Measurements from ENCODE around the gene ACAA2. TPM values are rescaled to one million over a fixed set of nuclear protein-coding genes. Genes with fewer than 3 reads are reported as not detected.

ACAA2 gene
- total and polyA plus RNA-seq, 2 of the 8 experiments (the other 6 are each of a cell fraction or from before 2014, with no cell fraction given) = 63.4 to 151 TPM

GRCh38 chr18:49744376-49745008 is 68.8 kb downstream of the ACAA2 start:
- H4K91ac ChIP-seq (replicated peaks; ENCODE audit: insufficient read length, low read length) = no peak overlapping the region
- H2AK5ac ChIP-seq (ENCODE audit: low read depth, low read length) = 0 out of 2 replicates have a peak overlapping the region, but pooled peaks have one; percentile 42
- no peak overlapping the region for H3K4ac ChIP-seq (replicated peaks; ENCODE audit: insufficient read length, low read depth, low read length)
- H3K56ac ChIP-seq (replicated peaks; ENCODE audit: insufficient read length, low read depth, low read length) = no peak overlapping the region
- no peak overlapping the region for H4K5ac ChIP-seq (ENCODE audit: insufficient read length, low read depth, low read length)
- no peak overlapping the region for H3K23ac ChIP-seq (ENCODE audit: insufficient read length)
- no peaks in the 10 kb centered on the region for H3K79me2 ChIP-seq (ENCODE audit: control insufficient read depth in 1 of 2, insufficient read depth in 2 of 2, low read length in 2 of 2)
- no peak overlapping the region for H3K4me2 ChIP-seq (ENCODE audit: insufficient read depth in 1 of 2, low read depth in 2 of 2, low read length in 2 of 2)
- 89% methylated on average over 7 of the region's 8 CpGs; no CpG with 5 or more reads in 1 of the 2 experiments for WGBS, 2 experiments (ENCODE audit: extremely low coverage in 1 of 2, insufficient coverage in 1 of 2, insufficient read length in 1 of 2, insufficient replicate concordance in 2 of 2, low coverage in 1 of 2, low lambda C conversion rate in 2 of 2, missing lambda C conversion rate in 1 of 2)
- no peak overlapping the region for H2BK20ac ChIP-seq (ENCODE audit: low read length)
- H3K4me1 ChIP-seq (replicated peaks in 1 of 4; ENCODE audit: control insufficient read depth in 3 of 4, insufficient read depth in 4 of 4, low read length in 3 of 4) = no peaks in the 10 kb centered on the region
- H3K4me3 ChIP-seq (ENCODE audit: extremely low read depth in 1 of 4, insufficient read depth in 2 of 4, low read depth in 3 of 4, low read length in 4 of 4) = no peak overlapping the region
- ChIA-PET CTCF (ENCODE audit: partially characterized antibody) (interaction anchor here (1.1 to 2.7 kb wide), 2 partner anchors 14 to 16 kb away, joined by 3 to 15 read pairs; no protein-coding TSS in a partner anchor), POLR2A (ENCODE audit: partially characterized antibody) (interaction anchor here (0.6 kb wide), 1 partner anchor 260 kb away, joined by 3 read pairs; no protein-coding TSS in a partner anchor)
- DNase-seq (ENCODE audit: low read depth in 1 of 2, low spot score in 2 of 2) (no peak), FAIRE-seq (no peak)
- H3K27ac ChIP-seq (ENCODE audit: low read depth, low read length) = no peak overlapping the region
- H3K9me3 ChIP-seq (ENCODE audit: insufficient read depth in 2 of 2, low read depth in 1 of 2, low read length in 1 of 2) = no peaks in the 10 kb centered on the region
- H3K18ac ChIP-seq (ENCODE audit: extremely low read depth, low read length) = no peak overlapping the region
- H3K14ac ChIP-seq (ENCODE audit: insufficient read length) = no peak overlapping the region
- H3K23me2 ChIP-seq (ENCODE audit: low read depth, low read length) = no peaks in the 10 kb centered on the region
- H2AFZ ChIP-seq (ENCODE audit: low read length) = no peak overlapping the region
- no peak overlapping the region for H2BK12ac ChIP-seq (ENCODE audit: low read depth, low read length)
- H4K20me1 ChIP-seq (replicated peaks in 1 of 2; ENCODE audit: control insufficient read depth in 1 of 2, insufficient read depth in 2 of 2, low read length in 2 of 2) = no peaks in the 10 kb centered on the region
- no peak overlapping the region for H3K9ac ChIP-seq (replicated peaks in 1 of 4; ENCODE audit: extremely low read depth in 1 of 4, low read depth in 3 of 4, low read length in 3 of 4)
- no peak overlapping the region for H4K8ac ChIP-seq (ENCODE audit: extremely low read depth, insufficient read depth, low read length)
- H3K36me3 ChIP-seq (ENCODE audit: control insufficient read depth in 2 of 4, insufficient read depth in 4 of 4, low read length in 3 of 4) = no peaks in the 10 kb centered on the region
- H2BK5ac ChIP-seq (ENCODE audit: low read depth, low read length) = no peak overlapping the region
- H2BK15ac ChIP-seq (ENCODE audit: low read length) = no peak overlapping the region
- H3K79me1 ChIP-seq (ENCODE audit: low read depth, low read length) = no peaks in the 10 kb centered on the region
- no peaks in the 10 kb centered on the region for H3K27me3 ChIP-seq (replicated peaks in 1 of 4; ENCODE audit: control insufficient read depth in 3 of 4, extremely low read depth in 1 of 4, insufficient read depth in 3 of 4, low read length in 3 of 4)
- H2BK120ac ChIP-seq (replicated peaks; ENCODE audit: low read depth, low read length) = no peak overlapping the region
- TF ChIP-seq ZNF274 (IDR thresholded peaks at IDR 0.05; ENCODE audit: borderline replicate concordance, extremely low read depth, low read length) (no peak), RBBP5 (IDR thresholded peaks at IDR 0.05; ENCODE audit: borderline replicate concordance, low read depth, low read length) (no peak), FOSL1 (IDR thresholded peaks at IDR 0.05; ENCODE audit: insufficient read depth, low read depth, low read length) (no peak)
